ENCODE results near the gene PICK1. TPM values are rescaled to one million over a fixed set of nuclear protein-coding genes. Genes with fewer than 3 reads are reported as not detected.

PICK1 gene
- polyA plus RNA-seq, 1 donor (not counting 4 experiments of a cell fraction or from before 2014, with no cell fraction given) = 26.8 TPM

DNA sequence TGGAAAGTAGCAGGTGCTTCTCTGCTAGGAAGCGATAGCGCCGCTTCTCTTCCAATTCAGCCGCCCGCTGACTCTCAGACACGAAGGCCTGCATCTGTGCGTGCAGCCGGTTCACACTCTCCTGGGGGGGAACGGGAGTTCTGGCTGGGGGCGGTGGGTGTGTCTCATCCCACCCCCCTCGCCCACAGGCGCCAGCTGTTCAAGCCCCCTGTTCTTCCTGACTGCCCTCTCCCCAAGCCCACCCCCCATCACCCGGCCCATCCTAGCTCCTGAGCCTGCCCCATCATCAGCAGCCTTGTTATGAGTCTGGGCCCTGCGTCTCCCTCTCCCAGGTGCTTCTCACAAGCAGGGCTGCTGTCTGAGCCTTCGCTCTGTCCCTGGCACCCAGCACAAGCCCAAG, 39.9 kb downstream of the PICK1 start:
- FAIRE-seq (no peak), DNase-seq (ENCODE audit: low read depth, low spot score) (no peak)
- TF ChIP-seq EZH2 (IDR thresholded peaks at IDR 0.05; ENCODE audit: low read length) = no peak
- TF ChIP-seq CTCF (optimal IDR thresholded peaks at IDR 0.05 in 1 of 3, IDR thresholded peaks at IDR 0.05 in 1 of 3, conservative IDR thresholded peaks at IDR 0.05 in 1 of 3; ENCODE audit: extremely low read depth in 1 of 3, insufficient read depth in 2 of 3, low read length in 3 of 3) = no peak
- Histone ChIP-seq H3K4me1 (ENCODE audit: control insufficient read depth, extremely low read depth, insufficient read depth, low read length) (no peaks in the 10 kb centered on the region), H4K20me1 (ENCODE audit: control insufficient read depth, extremely low read depth, insufficient read depth, low read length) (no peaks in the 10 kb centered on the region), H3K9me3 (ENCODE audit: control insufficient read depth, low read depth, low read length) (no peaks in the 10 kb centered on the region), H3K27me3 (ENCODE audit: control insufficient read depth, extremely low read depth, insufficient read depth, low read length) (no peaks in the 10 kb centered on the region), H3K4me3 (ENCODE audit: control insufficient read depth in 2 of 3, extremely low read depth in 1 of 3, insufficient read depth in 2 of 3, low read depth in 1 of 3, low read length in 3 of 3) (no peak overlapping the region), H3K27ac (ENCODE audit: control insufficient read depth, insufficient read depth, low read length) (no peak overlapping the region), H2AFZ (ENCODE audit: control insufficient read depth, low read length) (no peak overlapping the region), H3K4me2 (ENCODE audit: control insufficient read depth, extremely low read depth, insufficient read depth, low read depth, low read length) (no peak overlapping the region), H3K9me1 (ENCODE audit: control insufficient read depth, extremely low read depth, insufficient read depth, low read length) (no peaks in the 10 kb centered on the region), H3K79me2 (ENCODE audit: control insufficient read depth, insufficient read depth, low read length) (no peaks in the 10 kb centered on the region), H3K36me3 (ENCODE audit: control insufficient read depth in 2 of 2, extremely low read depth in 1 of 2, insufficient read depth in 2 of 2, low read length in 2 of 2) (no peaks in the 10 kb centered on the region), H3K9ac (ENCODE audit: control insufficient read depth, extremely low read depth, insufficient read depth, low read length) (no peak overlapping the region)
- dilution Hi-C loops (cut with MboI; ENCODE audit: extremely low pct_ligation_motif_present, low sequenced_read_pairs) = no loop called here

DNA sequence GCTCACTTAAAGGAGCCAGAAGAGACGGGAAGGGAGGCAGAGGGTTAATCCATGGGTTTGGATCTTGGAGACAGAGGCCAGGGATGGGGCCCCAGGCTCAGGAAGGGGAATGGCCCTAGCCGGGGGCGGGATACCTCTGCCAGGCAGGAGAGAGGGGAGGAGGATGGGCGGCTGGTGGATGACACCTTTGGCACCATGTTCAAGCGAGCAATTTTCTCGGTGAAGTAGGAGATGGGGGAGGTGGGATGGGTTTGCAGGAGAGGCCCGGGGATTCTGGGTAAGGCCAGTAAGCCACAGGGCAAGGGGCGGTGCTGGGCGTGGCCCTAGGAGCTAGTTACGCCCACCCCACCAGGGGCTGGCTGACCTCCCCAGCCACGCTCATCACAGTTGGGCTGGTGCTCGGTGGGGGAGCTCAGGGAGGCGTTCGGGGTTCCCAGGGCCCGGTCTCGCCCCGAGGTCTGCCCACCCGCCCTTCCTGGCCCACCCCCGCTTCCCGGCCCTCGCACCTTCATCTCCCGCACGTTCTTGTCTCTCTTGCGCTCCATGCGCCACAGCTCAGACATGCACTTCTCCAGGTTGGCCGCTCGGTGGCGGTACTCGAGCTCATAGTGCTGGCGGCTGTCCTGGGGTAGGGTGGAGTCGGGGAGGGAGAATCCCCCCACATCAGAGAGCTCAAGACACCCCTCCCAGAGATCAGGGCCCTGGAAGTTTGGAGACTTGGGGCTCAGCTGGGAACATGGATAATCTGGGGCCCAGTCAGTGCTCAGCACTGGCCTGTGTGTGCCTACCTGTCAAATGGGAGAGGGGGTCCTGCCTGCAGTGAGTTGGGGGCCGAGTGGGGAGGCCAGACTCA, 40.6 kb downstream of the PICK1 start:
- TF ChIP-seq CTCF (optimal IDR thresholded peaks at IDR 0.05 in 1 of 3, IDR thresholded peaks at IDR 0.05 in 1 of 3, conservative IDR thresholded peaks at IDR 0.05 in 1 of 3; ENCODE audit: extremely low read depth in 1 of 3, insufficient read depth in 2 of 3, low read length in 3 of 3) = peak in 2 of 3 experiments; percentile 21 to 41
- no peak for TF ChIP-seq EZH2 (IDR thresholded peaks at IDR 0.05; ENCODE audit: low read length)
- no peaks in the 10 kb centered on the region for H4K20me1 ChIP-seq (ENCODE audit: control insufficient read depth, extremely low read depth, insufficient read depth, low read length)
- H3K9me3 ChIP-seq (ENCODE audit: control insufficient read depth, low read depth, low read length) = no peaks in the 10 kb centered on the region
- H3K4me3 ChIP-seq (ENCODE audit: control insufficient read depth in 2 of 3, extremely low read depth in 1 of 3, insufficient read depth in 2 of 3, low read depth in 1 of 3, low read length in 3 of 3) = no peak overlapping the region
- no peaks in the 10 kb centered on the region for H3K9me1 ChIP-seq (ENCODE audit: control insufficient read depth, extremely low read depth, insufficient read depth, low read length)
- no peaks in the 10 kb centered on the region for H3K79me2 ChIP-seq (ENCODE audit: control insufficient read depth, insufficient read depth, low read length)
- no peak overlapping the region for H2AFZ ChIP-seq (ENCODE audit: control insufficient read depth, low read length)
- no peaks in the 10 kb centered on the region for H3K4me1 ChIP-seq (ENCODE audit: control insufficient read depth, extremely low read depth, insufficient read depth, low read length)
- H3K27me3 ChIP-seq (ENCODE audit: control insufficient read depth, extremely low read depth, insufficient read depth, low read length) = no peaks in the 10 kb centered on the region
- H3K36me3 ChIP-seq (ENCODE audit: control insufficient read depth in 2 of 2, extremely low read depth in 1 of 2, insufficient read depth in 2 of 2, low read length in 2 of 2) = no peaks in the 10 kb centered on the region
- dilution Hi-C loops (cut with MboI; ENCODE audit: extremely low pct_ligation_motif_present, low sequenced_read_pairs) = no loop called here
- no peak for DNase-seq (ENCODE audit: low read depth, low spot score)
- FAIRE-seq = no peak
- no peak overlapping the region for H3K27ac ChIP-seq (ENCODE audit: control insufficient read depth, insufficient read depth, low read length)
- no peak overlapping the region for H3K9ac ChIP-seq (ENCODE audit: control insufficient read depth, extremely low read depth, insufficient read depth, low read length)
- no peak overlapping the region for H3K4me2 ChIP-seq (ENCODE audit: control insufficient read depth, extremely low read depth, insufficient read depth, low read depth, low read length)

All from keratinocyte (primary cell).